Measurements from ENCODE around the gene HSPA1A. TPM values are rescaled to one million over a fixed set of nuclear protein-coding genes. Genes with fewer than 3 reads are reported as not detected.

Gene HSPA1A
- total RNA-seq, 2 experiments from 2014 or later = 0.22 to 2.2 TPM

DNA sequence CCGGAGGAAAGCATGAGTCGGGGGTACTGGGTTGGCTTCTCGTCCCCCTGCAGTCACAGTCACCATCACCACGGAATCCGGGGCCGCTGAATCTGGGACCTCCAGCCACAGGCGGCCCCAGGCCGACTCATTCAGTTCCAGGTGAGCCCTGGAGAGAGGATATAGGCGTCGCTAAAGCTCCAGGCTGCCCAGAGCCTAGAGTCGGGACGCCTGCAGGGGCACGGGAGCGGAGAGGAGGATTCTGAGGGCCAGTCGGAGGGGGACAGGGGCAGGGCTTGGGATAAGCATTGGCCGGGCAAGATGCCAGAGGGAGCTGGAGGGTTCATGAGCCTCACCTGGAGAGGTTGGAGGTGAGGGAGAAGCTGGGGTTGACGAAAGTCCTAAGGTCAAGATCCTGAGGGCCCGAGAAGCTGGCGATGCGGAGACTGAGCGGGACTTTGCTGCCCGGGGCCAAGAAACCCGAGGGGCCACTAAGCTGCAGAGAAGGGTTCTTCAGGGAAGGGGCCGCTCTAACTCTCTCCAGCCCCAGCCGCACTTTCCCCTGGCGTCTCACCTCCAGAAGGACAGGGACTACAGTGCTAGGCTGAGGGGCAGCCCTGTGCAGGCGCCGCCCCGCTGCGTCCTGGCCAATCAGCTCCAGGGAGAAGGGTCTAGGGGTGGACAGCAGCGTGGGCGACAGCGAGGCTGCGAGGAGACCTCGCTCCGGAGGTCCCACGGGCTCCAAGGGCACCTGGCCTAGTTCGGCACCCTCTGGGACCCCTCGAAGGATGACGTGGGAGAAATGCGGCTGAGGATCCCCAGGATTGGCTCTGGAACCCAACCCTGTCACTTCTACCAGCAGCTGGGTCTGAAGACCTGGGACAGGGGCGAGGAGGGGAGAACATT, 49.2 kb upstream of the HSPA1A start:
- CTCF ChIA-PET (ENCODE audit: unreplicated experiment) = no interaction called here
- BruUV-seq (replicated peaks) = no TSS peak

DNA sequence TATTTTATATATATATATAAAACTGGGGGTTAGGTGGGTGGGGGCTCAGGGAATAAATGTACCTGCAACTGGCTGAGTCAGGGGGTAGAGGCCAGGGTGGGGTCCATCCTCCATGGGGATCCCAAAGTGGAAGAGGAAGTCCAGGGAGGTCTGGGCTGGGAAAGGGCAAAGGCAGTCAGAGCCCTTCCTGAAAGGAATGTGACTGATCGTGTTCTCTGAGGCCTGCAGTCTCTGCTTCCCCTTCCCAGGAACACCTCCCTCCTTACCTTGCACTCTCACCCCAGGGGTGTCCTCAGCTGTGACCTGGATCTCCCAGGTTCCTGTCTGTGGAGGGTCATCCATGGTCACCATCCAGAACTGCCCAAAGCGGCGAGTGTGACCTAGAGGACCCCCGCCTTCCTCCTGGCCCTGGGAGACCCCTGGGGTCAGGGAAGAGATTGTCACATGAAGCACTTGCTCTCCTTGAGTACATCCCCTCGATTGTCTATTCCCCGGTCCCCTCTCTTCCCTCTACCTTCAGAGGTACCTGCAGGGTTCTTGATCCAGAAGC, 48.2 kb upstream of the HSPA1A start:
- Histone ChIP-seq H3K9me3 (ENCODE audit: low read length) (no peaks in the 10 kb centered on the region), H3K9me2 (ENCODE audit: insufficient read depth, low read length) (no peaks in the 10 kb centered on the region), H3K36me3 (ENCODE audit: insufficient read depth, low read length) (peaks cover 38% of the 10 kb centered on the region), H3K4me1 (ENCODE audit: insufficient read depth, low read length, poor library complexity, severe bottlenecking) (no peaks in the 10 kb centered on the region), H2AFZ (ENCODE audit: low read length) (no peak overlapping the region), H4K20me1 (ENCODE audit: insufficient read depth, low read length) (no peaks in the 10 kb centered on the region), H3K4me2 (ENCODE audit: low read length) (no peak overlapping the region), H3K4me3 (ENCODE audit: low read depth, low read length, poor library complexity, severe bottlenecking) (no peak overlapping the region), H3K27ac (ENCODE audit: low read depth, low read length, poor library complexity, severe bottlenecking) (no peak overlapping the region), H3K79me2 (ENCODE audit: insufficient read depth, low read depth, low read length) (no peaks in the 10 kb centered on the region)
- ChIA-PET POLR2A (no interaction called here), CTCF (ENCODE audit: unreplicated experiment) (no interaction called here)
- intact Hi-C loops (cut with micrococcal nuclease; ENCODE audit: unreplicated experiment) = no loop called here
- no peak for TF ChIP-seq EZH2phosphoT487 (IDR thresholded peaks at IDR 0.05; ENCODE audit: borderline replicate concordance, low read depth, low read length)
- TF ChIP-seq, protein P1, sequence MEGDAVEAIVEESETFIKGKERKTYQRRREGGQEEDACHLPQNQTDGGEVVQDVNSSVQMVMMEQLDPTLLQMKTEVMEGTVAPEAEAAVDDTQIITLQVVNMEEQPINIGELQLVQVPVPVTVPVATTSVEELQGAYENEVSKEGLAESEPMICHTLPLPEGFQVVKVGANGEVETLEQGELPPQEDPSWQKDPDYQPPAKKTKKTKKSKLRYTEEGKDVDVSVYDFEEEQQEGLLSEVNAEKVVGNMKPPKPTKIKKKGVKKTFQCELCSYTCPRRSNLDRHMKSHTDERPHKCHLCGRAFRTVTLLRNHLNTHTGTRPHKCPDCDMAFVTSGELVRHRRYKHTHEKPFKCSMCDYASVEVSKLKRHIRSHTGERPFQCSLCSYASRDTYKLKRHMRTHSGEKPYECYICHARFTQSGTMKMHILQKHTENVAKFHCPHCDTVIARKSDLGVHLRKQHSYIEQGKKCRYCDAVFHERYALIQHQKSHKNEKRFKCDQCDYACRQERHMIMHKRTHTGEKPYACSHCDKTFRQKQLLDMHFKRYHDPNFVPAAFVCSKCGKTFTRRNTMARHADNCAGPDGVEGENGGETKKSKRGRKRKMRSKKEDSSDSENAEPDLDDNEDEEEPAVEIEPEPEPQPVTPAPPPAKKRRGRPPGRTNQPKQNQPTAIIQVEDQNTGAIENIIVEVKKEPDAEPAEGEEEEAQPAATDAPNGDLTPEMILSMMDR (conservative IDR thresholded peaks at IDR 0.05; ENCODE audit: low read length) = no peak
- BruUV-seq (replicated peaks) = no TSS peak
- DNase-seq (ENCODE audit: low spot score) = no peak

More for the DNA sequence above, 49.2 kb upstream of the HSPA1A start:
- POLR2A ChIA-PET = interaction anchor here (1.2 kb wide), 1 partner anchor 26 kb away, joined by 3 read pairs; the partner anchor contains the start of gene MSH5
- no peak for TF ChIP-seq EZH2phosphoT487 (IDR thresholded peaks at IDR 0.05; ENCODE audit: borderline replicate concordance, low read depth, low read length)
- TF ChIP-seq, protein P1 (conservative IDR thresholded peaks at IDR 0.05; ENCODE audit: low read length) = no peak
- no peak overlapping the region for H2AFZ ChIP-seq (ENCODE audit: low read length)
- no peaks in the 10 kb centered on the region for H3K9me2 ChIP-seq (ENCODE audit: insufficient read depth, low read length)
- no peak overlapping the region for H3K27ac ChIP-seq (ENCODE audit: low read depth, low read length, poor library complexity, severe bottlenecking)
- peaks cover 47% of the 10 kb centered on the region for H3K36me3 ChIP-seq (ENCODE audit: insufficient read depth, low read length)
- H3K4me3 ChIP-seq (ENCODE audit: low read depth, low read length, poor library complexity, severe bottlenecking) = no peak overlapping the region
- no peaks in the 10 kb centered on the region for H4K20me1 ChIP-seq (ENCODE audit: insufficient read depth, low read length)
- no peak overlapping the region for H3K4me2 ChIP-seq (ENCODE audit: low read length)
- intact Hi-C loops (cut with micrococcal nuclease; ENCODE audit: unreplicated experiment) = no loop called here
- no peaks in the 10 kb centered on the region for H3K4me1 ChIP-seq (ENCODE audit: insufficient read depth, low read length, poor library complexity, severe bottlenecking)
- DNase-seq (ENCODE audit: low spot score) = no peak
- H3K79me2 ChIP-seq (ENCODE audit: insufficient read depth, low read depth, low read length) = no peaks in the 10 kb centered on the region
- H3K9me3 ChIP-seq (ENCODE audit: low read length) = no peaks in the 10 kb centered on the region

All from OCI-LY7 (cell line).